Testis (tissue), 2 donors: Measurements from ENCODE around the gene ARIH2.

Experiments used
- POLR2A ChIP-seq: fragments of 450-650 bp; IDR thresholded peaks from one replicate; pipeline ENCODE4 v1.6.1; 2017; ENCODE audit warnings: antibody characterized with exemption, mild to moderate bottlenecking, moderate library complexity
- TF ChIP-seq, protein P1 (sequence below), 3 experiments: fragments of 450-650 bp in 2 of 3; fragments of 200-600 bp in 1 of 3; sonication (generic) in 1 of 3; IDR thresholded peaks; one replicate each; pipeline ENCODE4 v1.5.1; 2016 to 2019; ENCODE audit warnings: antibody characterized with exemption in 3 of 3, mild to moderate bottlenecking in 2 of 3, moderate library complexity in 1 of 3

DNA sequence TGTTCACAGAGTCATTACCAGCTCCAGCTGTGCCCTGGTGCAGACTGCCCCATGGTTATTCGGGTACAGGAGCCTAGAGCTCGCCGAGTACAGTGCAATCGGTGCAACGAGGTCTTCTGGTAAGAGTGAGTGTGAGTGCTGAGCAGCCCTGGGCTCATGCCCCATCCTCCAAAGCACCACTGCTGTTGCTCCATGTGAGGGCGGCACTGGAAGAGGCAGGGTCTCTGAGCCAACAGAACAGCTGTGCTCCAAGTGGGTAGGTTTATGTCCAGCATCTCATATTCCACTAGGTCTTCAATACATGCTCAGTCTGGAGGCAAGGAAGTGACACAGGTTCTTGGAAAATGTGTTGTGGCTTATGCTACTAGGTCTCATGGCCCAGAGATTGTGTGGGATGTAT is 51.9 kb downstream of the ARIH2 start:
- TF ChIP-seq, protein P1, sequence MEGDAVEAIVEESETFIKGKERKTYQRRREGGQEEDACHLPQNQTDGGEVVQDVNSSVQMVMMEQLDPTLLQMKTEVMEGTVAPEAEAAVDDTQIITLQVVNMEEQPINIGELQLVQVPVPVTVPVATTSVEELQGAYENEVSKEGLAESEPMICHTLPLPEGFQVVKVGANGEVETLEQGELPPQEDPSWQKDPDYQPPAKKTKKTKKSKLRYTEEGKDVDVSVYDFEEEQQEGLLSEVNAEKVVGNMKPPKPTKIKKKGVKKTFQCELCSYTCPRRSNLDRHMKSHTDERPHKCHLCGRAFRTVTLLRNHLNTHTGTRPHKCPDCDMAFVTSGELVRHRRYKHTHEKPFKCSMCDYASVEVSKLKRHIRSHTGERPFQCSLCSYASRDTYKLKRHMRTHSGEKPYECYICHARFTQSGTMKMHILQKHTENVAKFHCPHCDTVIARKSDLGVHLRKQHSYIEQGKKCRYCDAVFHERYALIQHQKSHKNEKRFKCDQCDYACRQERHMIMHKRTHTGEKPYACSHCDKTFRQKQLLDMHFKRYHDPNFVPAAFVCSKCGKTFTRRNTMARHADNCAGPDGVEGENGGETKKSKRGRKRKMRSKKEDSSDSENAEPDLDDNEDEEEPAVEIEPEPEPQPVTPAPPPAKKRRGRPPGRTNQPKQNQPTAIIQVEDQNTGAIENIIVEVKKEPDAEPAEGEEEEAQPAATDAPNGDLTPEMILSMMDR (IDR thresholded peaks at IDR 0.05), result no peak
- no peak for TF ChIP-seq POLR2A
